Osteocyte (in vitro differentiated cells): ENCODE measurements around the gene S100A5. TPM values are rescaled to one million over a fixed set of nuclear protein-coding genes. Genes with fewer than 3 reads are reported as not detected.

Experiments used
- DNase-seq: peaks from one replicate; pipeline ENCODE4 v3.0.0; 2021; ENCODE audit warnings: mixed read lengths; ENCODE audit not compliant: unreplicated experiment; ENCODE audit errors: extremely low spot score
- H3K27ac Mint-ChIP-seq: one replicate; pipeline ENCODE4 v1.8.0; 2021; ENCODE audit warnings: mild to moderate bottlenecking, mixed read lengths; ENCODE audit not compliant: unreplicated experiment
- H3K27me3 Mint-ChIP-seq: one replicate; pipeline ENCODE4 v1.8.0; 2021; ENCODE audit warnings: mixed read lengths; ENCODE audit not compliant: unreplicated experiment
- H3K36me3 Mint-ChIP-seq: one replicate; pipeline ENCODE4 v1.8.0; 2021; ENCODE audit warnings: mixed read lengths; ENCODE audit not compliant: unreplicated experiment
- H3K4me1 Mint-ChIP-seq: one replicate; pipeline ENCODE4 v1.8.0; 2021; ENCODE audit warnings: mixed read lengths; ENCODE audit not compliant: unreplicated experiment
- H3K4me3 Mint-ChIP-seq: one replicate; pipeline ENCODE4 v1.8.0; 2021; ENCODE audit warnings: mild to moderate bottlenecking, moderate library complexity, mixed read lengths; ENCODE audit not compliant: unreplicated experiment
- H3K9me3 Mint-ChIP-seq: one replicate; pipeline ENCODE4 v1.8.0; 2021; ENCODE audit warnings: mixed read lengths; ENCODE audit not compliant: unreplicated experiment
- CTCF ChIP-seq: fragments of 200-600 bp; sonication (generic); IDR thresholded peaks from 2 replicates; pipeline ENCODE4 v1.5.0; 2021; ENCODE audit warnings: antibody characterized with exemption, mild to moderate bottlenecking, moderate library complexity
- total RNA-seq: library from RNA; stranded (reverse); gene quantifications from 2 replicates; pipeline ENCODE4 v1.2.1, GENCODE V29; 2021

Gene S100A5
- total RNA-seq, 1 donor from 2014 or later = 1.0 TPM

- Mint-ChIP-seq H3K4me3 (no peak overlapping the region), H3K4me1 (no peaks in the 10 kb centered on the region), H3K27me3 (peaks cover 69% of the 10 kb centered on the region), H3K27ac (no peak overlapping the region), H3K36me3 (no peaks in the 10 kb centered on the region), H3K9me3 (no peaks in the 10 kb centered on the region)
- TF ChIP-seq CTCF = no peak
- no peak for DNase-seq
These were observed 45.2 kb downstream of the S100A5 start for GRCh38 chr1:153495536-153495935.

GRCh38 chr1:153494976-153495535, 45.7 kb downstream of the S100A5 start:
- TF ChIP-seq CTCF = peak; percentile 91
- H3K27ac Mint-ChIP-seq = no peak overlapping the region
- no peaks in the 10 kb centered on the region for H3K9me3 Mint-ChIP-seq
- H3K4me3 Mint-ChIP-seq = no peak overlapping the region
- H3K36me3 Mint-ChIP-seq = no peaks in the 10 kb centered on the region
- no peaks in the 10 kb centered on the region for H3K4me1 Mint-ChIP-seq
- H3K27me3 Mint-ChIP-seq = peaks cover 64% of the 10 kb centered on the region
- DNase-seq = peak; percentile 93

- no peak overlapping the region for H3K4me3 Mint-ChIP-seq
- H3K4me1 Mint-ChIP-seq = no peaks in the 10 kb centered on the region
- DNase-seq = no peak
- peaks cover 53% of the 10 kb centered on the region for H3K27me3 Mint-ChIP-seq
- no peak for TF ChIP-seq CTCF
- H3K9me3 Mint-ChIP-seq = no peaks in the 10 kb centered on the region
- no peaks in the 10 kb centered on the region for H3K36me3 Mint-ChIP-seq
- no peak overlapping the region for H3K27ac Mint-ChIP-seq
These were observed 47.3 kb downstream of the S100A5 start for GRCh38 chr1:153493343-153493960.

GRCh38 chr1:153490272-153491051, 50.3 kb downstream of the S100A5 start:
- DNase-seq = no peak
- Mint-ChIP-seq H3K4me1 (no peaks in the 10 kb centered on the region), H3K27ac (no peak overlapping the region)

More at GRCh38 chr1:153490272-153491051, 50.3 kb downstream of the S100A5 start:
- Mint-ChIP-seq H3K4me3 (no peak overlapping the region), H3K27me3 (peaks cover 46% of the 10 kb centered on the region), H3K36me3 (no peaks in the 10 kb centered on the region), H3K9me3 (no peaks in the 10 kb centered on the region)
- TF ChIP-seq CTCF = no peak
